ENCODE data around the gene DGLUCY. TPM values are rescaled to one million over a fixed set of nuclear protein-coding genes. Genes with fewer than 3 reads are reported as not detected.
"Not testable (repeated sequence)": the region's sequence is repeated elsewhere in the genome, so short reads cannot be mapped to it uniquely, and the experiment has no call there.

DGLUCY gene
- total RNA-seq, 1 experiment from 2014 or later = 37.9 TPM

GRCh38 chr14:91257328-91258010 lies 143.6 kb downstream of the DGLUCY start:
- DNase-seq (ENCODE audit: low spot score) = no peak

- DNase-seq (ENCODE audit: low spot score) = no peak
These were observed 144.2 kb downstream of the DGLUCY start for GRCh38 chr14:91258011-91258618.

- no peak for DNase-seq (ENCODE audit: low spot score)
These were observed 145.0 kb downstream of the DGLUCY start for GRCh38 chr14:91258876-91259275.

- DNase-seq (ENCODE audit: low spot score) = no peak
These were observed 147.2 kb downstream of the DGLUCY start for GRCh38 chr14:91261115-91261514.

GRCh38 chr14:91261986-91262549 lies 148.2 kb downstream of the DGLUCY start:
- DNase-seq (ENCODE audit: low spot score) = no peak

- no peak for DNase-seq (ENCODE audit: low spot score)
These were observed 149.5 kb downstream of the DGLUCY start for GRCh38 chr14:91263329-91263728.

- no peak for DNase-seq (ENCODE audit: low spot score)
These were observed 150.6 kb downstream of the DGLUCY start for GRCh38 chr14:91264151-91265150.

GRCh38 chr14:91265404-91265803 lies 151.5 kb downstream of the DGLUCY start:
- no peak for DNase-seq (ENCODE audit: low spot score)

GRCh38 chr14:91266276-91266675 lies 152.4 kb downstream of the DGLUCY start:
- DNase-seq (ENCODE audit: low spot score) = not testable (repeated sequence)

- no peak for DNase-seq (ENCODE audit: low spot score)
These were observed 154.1 kb downstream of the DGLUCY start for GRCh38 chr14:91267965-91268437.

- DNase-seq (ENCODE audit: low spot score) = no peak
These were observed 155.5 kb downstream of the DGLUCY start for GRCh38 chr14:91269076-91269991.

- DNase-seq (ENCODE audit: low spot score) = no peak
These were observed 156.3 kb downstream of the DGLUCY start for GRCh38 chr14:91270188-91270587.

GRCh38 chr14:91270619-91271018 lies 156.7 kb downstream of the DGLUCY start:
- no peak for DNase-seq (ENCODE audit: low spot score)

GRCh38 chr14:91271639-91272038 lies 157.8 kb downstream of the DGLUCY start:
- DNase-seq (ENCODE audit: low spot score) = no peak

- DNase-seq (ENCODE audit: low spot score) = no peak
These were observed 158.7 kb downstream of the DGLUCY start for GRCh38 chr14:91272341-91273272.

GRCh38 chr14:91273273-91273884 lies 159.5 kb downstream of the DGLUCY start:
- no peak for DNase-seq (ENCODE audit: low spot score)

GRCh38 chr14:91273885-91274273 lies 160.0 kb downstream of the DGLUCY start:
- DNase-seq (ENCODE audit: low spot score) = no peak

GRCh38 chr14:91274796-91275195 lies 160.9 kb downstream of the DGLUCY start:
- DNase-seq (ENCODE audit: low spot score) = no peak
